MM.1S (cell line): ENCODE data around the gene KLHDC10.

Experiments used
- CTCF ChIP-seq: fragments of 300-600 bp; sonication (generic); IDR thresholded peaks from 2 replicates; pipeline ENCODE4 v1.5.1; 2016; ENCODE audit warnings: antibody characterized with exemption, low read length, mixed read lengths
- EZH2 ChIP-seq: fragments of 300-600 bp; sonication (generic); optimal IDR thresholded peaks from 2 replicates; pipeline ENCODE3; 2017; ENCODE audit warnings: low read depth, mild to moderate bottlenecking, antibody characterized with exemption, low read length, mixed read lengths
- EZH2phosphoT487 ChIP-seq: fragments of 300-600 bp; sonication (generic); IDR thresholded peaks from 2 replicates; pipeline ENCODE4 v1.6.1; 2018; ENCODE audit warnings: antibody characterized with exemption, low read length

- TF ChIP-seq CTCF (no peak), EZH2phosphoT487 (no peak), EZH2 (no peak)
Observed at GRCh38 chr7:130124711-130125110, 54.4 kb downstream of the KLHDC10 start.
